OCI-LY7 (cell line): ENCODE results near the gene NR2F6. TPM values are rescaled to one million over a fixed set of nuclear protein-coding genes. Genes with fewer than 3 reads are reported as not detected.
A peak's percentile ranks its signal among the peaks of the same experiment; 100 is the strongest.

Experiments
- BruUV-seq: library from RNA; stranded (reverse); fragments of 400-500 nt; replicated peaks from 2 replicates; lab custom pipeline; 2021; lab: Mats Ljungman, UMichigan
- CTCF ChIA-PET: fragments of 300-600 bp; sonication (Branson Sonifier 250); formaldehyde crosslinking; loops from one replicate; lab custom pipeline; 2022; ENCODE audit warnings: antibody characterized with exemption; ENCODE audit not compliant: unreplicated experiment; lab: Charles Lee
- POLR2A ChIA-PET: fragments of 300-600 bp; sonication (Branson Sonifier 250); formaldehyde crosslinking; loops from one replicate; lab custom pipeline; 2022; ENCODE audit warnings: antibody characterized with exemption; lab: Charles Lee
- DNase-seq: peaks from one replicate; pipeline ENCODE4 v3.0.0-alpha.2; 2015; ENCODE audit warnings: low spot score
- H2AFZ ChIP-seq: fragments of 200-600 bp; sonication (generic), shearing (Covaris generic); 2 replicates; pipeline ENCODE4 v1.6.1; 2014; ENCODE audit warnings: mild to moderate bottlenecking, antibody characterized with exemption, low read length, moderate library complexity
- H3K27ac ChIP-seq: fragments of 200-600 bp; sonication (generic); 2 replicates; pipeline ENCODE4 v1.5.1; 2014; ENCODE audit warnings: mixed run types, low read depth, mild to moderate bottlenecking, moderate library complexity, low read length, inconsistent platforms; ENCODE audit not compliant: poor library complexity, severe bottlenecking
- H3K36me3 ChIP-seq: fragments of 200-600 bp; sonication (generic); 2 replicates; pipeline ENCODE4 v1.6.1; 2014; ENCODE audit warnings: mild to moderate bottlenecking, antibody characterized with exemption, low read length, moderate library complexity, mixed read lengths; ENCODE audit not compliant: insufficient read depth
- H3K4me1 ChIP-seq: fragments of 200-600 bp; sonication (generic); 2 replicates; pipeline ENCODE4 v1.5.1; 2014; ENCODE audit warnings: mild to moderate bottlenecking, low read length; ENCODE audit not compliant: insufficient read depth, poor library complexity, severe bottlenecking
- H3K4me2 ChIP-seq: fragments of 200-600 bp; sonication (generic); 2 replicates; pipeline ENCODE4 v1.6.1; 2014; ENCODE audit warnings: mild to moderate bottlenecking, low read length
- H3K4me3 ChIP-seq: fragments of 200-600 bp; sonication (generic); 2 replicates; pipeline ENCODE4 v1.5.1; 2014; ENCODE audit warnings: mild to moderate bottlenecking, low read depth, low read length; ENCODE audit not compliant: poor library complexity, severe bottlenecking
- H3K79me2 ChIP-seq: fragments of 200-600 bp; sonication (generic); 2 replicates; pipeline ENCODE4 v1.6.1; 2016; ENCODE audit warnings: low read depth, mild to moderate bottlenecking, low read length, moderate library complexity, mixed read lengths; ENCODE audit not compliant: insufficient read depth
- H3K9me2 ChIP-seq: fragments of 200-600 bp; sonication (generic); 2 replicates; pipeline ENCODE4 v1.6.1; 2016; ENCODE audit warnings: mild to moderate bottlenecking, low read length, mixed read lengths; ENCODE audit not compliant: insufficient read depth
- H3K9me3 ChIP-seq: fragments of 200-600 bp; sonication (generic); 2 replicates; pipeline ENCODE4 v1.6.1; 2014; ENCODE audit warnings: mild to moderate bottlenecking, mixed run types, low read length, mixed read lengths
- H4K20me1 ChIP-seq: fragments of 200-600 bp; sonication (generic); 2 replicates; pipeline ENCODE4 v1.6.1; 2014; ENCODE audit warnings: mild to moderate bottlenecking, antibody characterized with exemption, low read length, moderate library complexity, mixed read lengths; ENCODE audit not compliant: insufficient read depth
- EZH2phosphoT487 ChIP-seq: fragments of 200-600 bp; sonication (generic); IDR thresholded peaks from 2 replicates; pipeline ENCODE4 v1.6.1; 2018; ENCODE audit warnings: low read depth, borderline replicate concordance, mild to moderate bottlenecking, mixed run types, antibody characterized with exemption, low read length, moderate library complexity, mixed read lengths
- intact Hi-C: fragments of 100-400 bp; cut with micrococcal nuclease; formaldehyde crosslinking; loops from one replicate; pipeline ENCODE4 v1.10.0; 2022; ENCODE audit not compliant: unreplicated experiment
- total RNA-seq, 2 experiments: library from RNA; depleted of rRNA in 1 of 2; stranded (reverse); fragments of >200 nt in 1 of 2; shearing (Covaris generic) in 1 of 2; gene quantifications; 2 replicates each; pipeline ENCODE4 v1.2.3, GENCODE V29; 2014 to 2022
- TF ChIP-seq, protein P1 (sequence below): fragments of 200-600 bp; sonication (generic); conservative IDR thresholded peaks from 2 replicates; pipeline ENCODE4 v1.5.1; 2014; ENCODE audit warnings: mild to moderate bottlenecking, antibody characterized with exemption, low read length, moderate library complexity, mixed read lengths

NR2F6 gene
- total RNA-seq, 2 experiments from 2014 or later = 33.1 to 39.2 TPM

DNA sequence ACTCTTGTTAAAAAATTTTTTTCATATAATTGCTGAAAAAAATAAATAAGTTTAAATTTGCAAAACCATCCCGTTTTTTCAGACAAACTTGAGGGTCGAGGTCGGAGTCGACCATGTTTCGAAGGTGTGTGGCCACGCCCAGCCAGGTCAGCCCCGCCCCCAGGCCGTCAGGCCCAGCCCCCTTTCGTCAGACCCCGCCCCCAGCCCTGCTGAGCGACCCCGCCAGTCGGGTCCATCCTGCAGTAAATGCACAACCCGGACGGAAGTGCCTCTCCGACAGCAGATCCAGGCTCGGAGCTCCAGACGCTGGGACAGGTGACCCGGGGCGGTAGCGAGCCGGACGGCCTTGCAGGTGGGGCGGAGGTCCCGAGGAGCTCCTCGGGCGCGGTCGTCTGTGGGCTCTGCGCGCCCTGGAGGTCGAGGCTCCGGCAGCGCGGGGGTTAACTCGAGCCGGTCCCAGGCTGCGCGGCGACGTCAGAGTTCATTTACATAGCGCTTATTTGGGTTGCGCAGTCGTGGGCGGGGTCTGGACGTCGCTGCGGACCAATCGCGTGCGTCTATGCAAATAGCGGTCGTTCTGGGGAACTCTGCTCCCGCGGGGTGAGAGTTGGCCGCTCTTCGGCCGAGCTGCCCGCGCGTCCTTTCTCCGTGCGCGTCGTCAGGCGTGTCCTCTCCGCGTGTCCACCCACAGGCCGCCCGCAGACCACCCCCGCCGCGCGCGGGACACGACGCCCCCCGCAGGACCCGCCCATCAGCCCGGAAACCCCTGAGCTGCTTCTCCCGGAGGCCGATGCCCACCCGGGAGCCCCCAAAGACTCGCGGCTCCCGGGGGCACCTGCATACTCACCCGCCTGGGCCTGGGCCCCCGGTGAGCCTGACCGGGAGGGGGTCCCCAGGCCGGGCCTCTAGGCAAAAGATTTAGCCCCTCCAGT lies 19.5 kb downstream of the NR2F6 start, which contains the start of gene OCEL1:
Gene OCEL1, plus strand, starts transcription at position 225 of the 932 bp plus-strand sequence. Its CDS starts 22 bp downstream, at position 247.
- H3K9me3 ChIP-seq = no peaks in the 10 kb centered on the region
- peaks cover 4% of the 10 kb centered on the region; the same call in 1 of the 2 replicates for H3K79me2 ChIP-seq
- peak within 1 kb of the TSS; percentile 99 for H3K4me2 ChIP-seq
- intact Hi-C loops = loop anchor here (1.0 kb wide), 2 partner anchors 17 to 159 kb away; no protein-coding TSS in a partner anchor
- no TSS peak for BruUV-seq
- peak within 1 kb of the TSS; percentile 81 for H3K4me3 ChIP-seq
- peak within 1 kb of the TSS; percentile 73 for H3K27ac ChIP-seq
- no peaks in the 10 kb centered on the region for H4K20me1 ChIP-seq
- peak; percentile 99 for DNase-seq
- peaks cover 22% of the 10 kb centered on the region; the same call in 1 of the 2 replicates for H3K36me3 ChIP-seq
- H2AFZ ChIP-seq = peak within 1 kb of the TSS; percentile 87; the same call in 1 of the 2 replicates
- H3K4me1 ChIP-seq = peaks cover 25% of the 10 kb centered on the region
- TF ChIP-seq, protein P1, sequence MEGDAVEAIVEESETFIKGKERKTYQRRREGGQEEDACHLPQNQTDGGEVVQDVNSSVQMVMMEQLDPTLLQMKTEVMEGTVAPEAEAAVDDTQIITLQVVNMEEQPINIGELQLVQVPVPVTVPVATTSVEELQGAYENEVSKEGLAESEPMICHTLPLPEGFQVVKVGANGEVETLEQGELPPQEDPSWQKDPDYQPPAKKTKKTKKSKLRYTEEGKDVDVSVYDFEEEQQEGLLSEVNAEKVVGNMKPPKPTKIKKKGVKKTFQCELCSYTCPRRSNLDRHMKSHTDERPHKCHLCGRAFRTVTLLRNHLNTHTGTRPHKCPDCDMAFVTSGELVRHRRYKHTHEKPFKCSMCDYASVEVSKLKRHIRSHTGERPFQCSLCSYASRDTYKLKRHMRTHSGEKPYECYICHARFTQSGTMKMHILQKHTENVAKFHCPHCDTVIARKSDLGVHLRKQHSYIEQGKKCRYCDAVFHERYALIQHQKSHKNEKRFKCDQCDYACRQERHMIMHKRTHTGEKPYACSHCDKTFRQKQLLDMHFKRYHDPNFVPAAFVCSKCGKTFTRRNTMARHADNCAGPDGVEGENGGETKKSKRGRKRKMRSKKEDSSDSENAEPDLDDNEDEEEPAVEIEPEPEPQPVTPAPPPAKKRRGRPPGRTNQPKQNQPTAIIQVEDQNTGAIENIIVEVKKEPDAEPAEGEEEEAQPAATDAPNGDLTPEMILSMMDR = no peak
- no peak for TF ChIP-seq EZH2phosphoT487
- CTCF ChIA-PET = interaction anchor here (0.6 to 0.7 kb wide), 2 partner anchors 9 to 152 kb away, joined by 3 to 10 read pairs; no protein-coding TSS in a partner anchor
- no peaks in the 10 kb centered on the region for H3K9me2 ChIP-seq
- POLR2A ChIA-PET = interaction anchor here (0.6 to 1.5 kb wide), 7 partner anchors 14 to 616 kb away, joined by 3 to 7 read pairs (median 4); no protein-coding TSS in a partner anchor

DNA sequence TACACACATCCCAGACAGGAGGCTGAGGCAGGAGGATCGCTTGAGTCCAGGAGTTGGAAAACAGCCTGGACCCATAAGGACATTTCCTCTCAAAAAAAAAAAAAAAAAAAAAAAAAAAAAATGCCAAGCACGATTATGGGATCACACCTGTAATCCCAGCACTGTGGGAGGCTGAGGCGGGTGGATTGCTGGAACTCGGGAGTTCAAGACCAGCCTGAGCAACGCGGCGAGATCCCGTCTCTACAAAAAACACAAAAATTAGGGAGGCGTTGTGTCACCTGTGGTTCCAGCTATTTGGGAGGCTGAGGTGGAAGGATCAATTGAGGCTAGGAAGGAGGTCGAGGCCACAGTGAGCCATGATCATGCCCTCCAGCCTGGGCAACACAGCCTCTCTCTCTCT lies 20.7 kb downstream of the NR2F6 start:
- intact Hi-C loops = no loop called here
- no peaks in the 10 kb centered on the region for H4K20me1 ChIP-seq
- H3K4me1 ChIP-seq = peaks cover 25% of the 10 kb centered on the region
- peak overlapping the region; percentile 67; the same call in 1 of the 2 replicates for H3K4me2 ChIP-seq
- BruUV-seq = no TSS peak
- peaks cover 15% of the 10 kb centered on the region for H3K36me3 ChIP-seq
- peaks cover 4% of the 10 kb centered on the region; the same call in 1 of the 2 replicates for H3K79me2 ChIP-seq
- TF ChIP-seq, protein P1 = no peak
- no peak for TF ChIP-seq EZH2phosphoT487
- H3K27ac ChIP-seq = no peak overlapping the region
- no peaks in the 10 kb centered on the region for H3K9me3 ChIP-seq
- H2AFZ ChIP-seq = peak overlapping the region; percentile 87; the same call in 1 of the 2 replicates
- CTCF ChIA-PET = no interaction called here
- no peaks in the 10 kb centered on the region for H3K9me2 ChIP-seq
- POLR2A ChIA-PET = no interaction called here
- H3K4me3 ChIP-seq = no peak overlapping the region
- no peak for DNase-seq
